Neuron (in vitro differentiated cells): ENCODE data around the gene LGALS7.
"Not testable (repeated sequence)": the region's sequence is repeated elsewhere in the genome, so short reads cannot be mapped to it uniquely, and the experiment has no call there.

ENCODE experiments used
- H2AFZ ChIP-seq: one replicate; pipeline ENCODE4 v1.6.1; 2013; ENCODE audit warnings: low read depth, mild to moderate bottlenecking, inconsistent platforms, low read length, moderate library complexity
- H3K27me3 ChIP-seq: one replicate; pipeline ENCODE4 v1.6.1; 2013; ENCODE audit warnings: low read length; ENCODE audit not compliant: insufficient read depth
- H3K36me3 ChIP-seq: one replicate; pipeline ENCODE4 v1.6.1; 2013; ENCODE audit warnings: low read length; ENCODE audit not compliant: insufficient read depth
- H3K4me1 ChIP-seq: one replicate; pipeline ENCODE4 v1.6.1; 2013; ENCODE audit warnings: low read length; ENCODE audit not compliant: insufficient read depth
- H3K4me3 ChIP-seq: 2 replicates; pipeline ENCODE4 v1.5.1; 2013; ENCODE audit warnings: mild to moderate bottlenecking, low read length, moderate library complexity
- H3K9me3 ChIP-seq: one replicate; pipeline ENCODE4 v1.6.1; 2013; ENCODE audit warnings: low read length

Gene LGALS7

DNA sequence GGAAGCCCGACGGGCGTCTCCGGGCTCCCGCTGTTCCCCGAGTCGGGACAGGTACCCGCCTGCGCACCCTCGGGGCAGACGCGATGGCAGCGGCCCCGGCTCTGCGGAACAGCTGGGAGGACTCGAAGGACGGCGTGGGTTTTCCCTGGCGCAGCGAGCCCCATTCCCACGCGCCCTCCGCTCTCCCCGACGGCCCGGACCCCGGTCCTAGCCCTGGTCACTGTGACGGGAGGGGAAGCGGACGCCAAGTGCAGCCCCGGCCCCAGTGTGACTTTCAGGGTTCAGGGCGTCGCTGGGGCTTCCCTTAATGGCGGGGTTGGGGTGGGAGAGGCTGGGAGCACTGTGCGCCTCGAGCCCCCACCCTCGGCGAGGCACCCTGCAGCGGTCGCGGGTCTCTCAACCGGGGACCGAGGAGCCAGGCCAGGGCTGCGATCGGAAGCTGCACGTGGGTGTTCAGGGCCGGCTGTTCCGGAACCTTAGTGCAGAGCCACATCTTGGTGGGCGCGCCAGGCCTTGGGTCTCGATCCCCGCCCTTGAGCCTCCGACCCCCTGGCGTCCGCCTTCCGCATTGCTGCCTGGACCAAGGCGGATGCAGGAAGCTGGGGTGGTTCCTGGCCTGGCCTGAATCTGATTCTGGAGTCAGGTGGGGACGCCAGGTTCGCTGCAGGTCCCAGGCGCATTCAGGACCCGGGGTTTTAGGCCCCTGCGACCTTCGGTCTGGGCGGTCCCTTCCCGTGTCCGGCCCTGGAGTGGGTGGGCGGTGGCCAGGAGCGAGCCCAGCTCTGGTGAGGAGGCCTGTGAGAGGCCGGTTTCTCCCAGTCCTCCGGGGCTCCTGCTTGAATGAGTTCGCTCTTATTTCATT, 19.2 kb upstream of the LGALS7 start:
- Histone ChIP-seq H3K36me3 (no peaks in the 10 kb centered on the region), H3K9me3 (peaks cover 1% of the 10 kb centered on the region), H3K4me3 (no peak overlapping the region), H3K27me3 (peaks cover 2% of the 10 kb centered on the region), H3K4me1 (no peaks in the 10 kb centered on the region), H2AFZ (no peak overlapping the region)

GRCh38 chr19:38791451-38792064, 18.2 kb upstream of the LGALS7 start:
- H3K36me3 ChIP-seq, H3K27me3 ChIP-seq, H3K4me1 ChIP-seq, H3K4me3 ChIP-seq, H3K9me3 ChIP-seq, H2AFZ ChIP-seq: not testable (repeated sequence)

- not testable (repeated sequence) for H3K27me3 ChIP-seq, H3K9me3 ChIP-seq, H3K36me3 ChIP-seq, H3K4me1 ChIP-seq, H2AFZ ChIP-seq, H3K4me3 ChIP-seq
Observed at GRCh38 chr19:38790507-38791403, 17.4 kb upstream of the LGALS7 start.

DNA sequence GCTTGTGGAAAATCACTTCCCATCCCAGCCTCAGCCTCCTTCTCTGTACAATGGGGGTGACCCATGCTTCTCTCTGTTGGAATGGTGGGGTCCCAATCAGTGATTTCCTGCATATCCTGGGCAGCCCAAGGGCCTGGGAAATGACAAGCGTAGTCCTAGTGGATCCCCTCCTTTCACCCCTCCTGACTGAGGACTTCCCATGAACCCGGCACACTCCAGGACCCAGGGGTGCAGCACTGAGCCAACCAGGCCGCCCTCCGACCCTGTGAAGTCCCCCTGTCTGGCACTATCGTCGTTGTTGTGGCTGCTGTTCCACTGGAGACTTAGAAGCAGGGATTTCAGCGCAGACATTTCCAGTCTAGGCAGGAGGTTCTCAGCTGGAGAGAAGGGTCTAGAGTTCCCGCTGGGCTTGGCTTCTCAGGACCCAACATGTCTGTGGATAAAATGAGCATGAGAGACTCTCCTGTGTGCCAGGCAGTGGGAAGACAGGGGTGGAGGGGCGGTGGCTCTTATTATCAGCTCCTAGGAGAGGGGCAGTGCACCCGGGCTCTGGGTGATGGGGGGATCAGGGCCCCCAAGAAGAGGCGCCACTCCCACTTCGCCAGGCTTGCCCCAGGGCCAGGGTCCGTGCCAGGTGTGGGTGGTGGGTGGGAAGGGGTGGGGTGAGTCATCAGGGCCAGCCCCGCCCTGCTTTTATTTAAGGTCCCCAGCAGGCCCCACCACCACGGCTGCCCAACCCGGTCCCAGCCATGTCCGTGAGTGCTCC, 15.3 kb upstream of the LGALS7 start, which contains the start of gene LGALS7B:
Gene LGALS7B (plus strand): TSS at position 723 of the 766 bp plus-strand sequence. CDS start 27 bp downstream, at position 750.
- Histone ChIP-seq H3K36me3 (no peaks in the 10 kb centered on the region), H3K27me3 (peaks cover 2% of the 10 kb centered on the region), H3K4me1 (no peaks in the 10 kb centered on the region), H3K4me3 (no peak within 1 kb of the TSS), H2AFZ (no peak within 1 kb of the TSS), H3K9me3 (peaks cover 1% of the 10 kb centered on the region)

GRCh38 chr19:38786572-38787265, 13.4 kb upstream of the LGALS7 start:
- no peaks in the 10 kb centered on the region for H3K4me1 ChIP-seq
- no peak overlapping the region for H3K4me3 ChIP-seq
- H3K9me3 ChIP-seq, result no peaks in the 10 kb centered on the region
- no peaks in the 10 kb centered on the region for H3K36me3 ChIP-seq
- H2AFZ ChIP-seq, result no peak overlapping the region
- peaks cover under 1% of the 10 kb centered on the region for H3K27me3 ChIP-seq

DNA sequence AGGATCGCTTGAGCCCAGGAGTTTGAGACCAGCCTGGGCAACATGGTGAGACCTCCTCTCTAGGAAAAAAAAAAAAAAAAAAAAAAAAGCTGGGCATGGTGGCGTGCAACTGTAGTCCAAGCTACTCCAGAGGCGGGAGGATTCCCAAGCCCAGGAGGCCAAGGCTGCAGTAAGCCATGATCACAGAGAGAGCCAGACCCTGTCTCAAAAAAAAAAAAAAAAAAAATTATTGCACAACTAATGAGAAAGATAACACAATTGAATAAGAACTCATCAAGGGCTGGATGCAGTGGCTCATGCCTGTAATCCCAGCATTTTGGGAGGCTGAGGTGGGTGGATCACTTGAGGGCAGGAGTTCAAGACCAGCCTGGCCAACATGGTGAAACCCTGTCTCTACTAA, 12.7 kb upstream of the LGALS7 start:
- not testable (repeated sequence) for H3K4me1 ChIP-seq, H3K36me3 ChIP-seq, H3K9me3 ChIP-seq, H3K27me3 ChIP-seq, H2AFZ ChIP-seq, H3K4me3 ChIP-seq

- H3K36me3 ChIP-seq, result no peaks in the 10 kb centered on the region
- H2AFZ ChIP-seq, result no peak overlapping the region
- peaks cover 2% of the 10 kb centered on the region for H3K27me3 ChIP-seq
- no peaks in the 10 kb centered on the region for H3K9me3 ChIP-seq
- no peak overlapping the region for H3K4me3 ChIP-seq
- no peaks in the 10 kb centered on the region for H3K4me1 ChIP-seq
Observed at GRCh38 chr19:38785187-38785699, 11.9 kb upstream of the LGALS7 start.

DNA sequence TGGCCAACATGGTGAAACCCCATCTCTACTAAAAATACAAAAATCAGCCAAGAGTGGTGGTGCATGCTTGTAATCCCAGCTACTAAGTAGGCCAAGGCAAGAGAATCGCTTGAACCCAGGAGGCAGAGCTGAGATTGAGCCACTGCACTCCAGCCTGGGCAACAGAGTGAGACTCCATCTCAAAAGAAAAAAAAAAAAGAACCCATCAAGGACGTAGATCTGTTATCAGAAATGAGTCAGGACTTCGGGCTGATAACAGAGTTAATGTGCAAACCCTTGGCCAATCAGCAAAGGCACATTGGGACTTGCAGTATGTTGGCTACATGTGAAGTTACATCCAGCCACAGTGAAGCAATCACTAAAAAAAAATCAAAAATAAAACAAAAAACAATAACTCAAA, 10.9 kb upstream of the LGALS7 start:
- Histone ChIP-seq H3K36me3 (no peaks in the 10 kb centered on the region), H3K9me3 (no peaks in the 10 kb centered on the region), H2AFZ (no peak overlapping the region), H3K4me1 (no peaks in the 10 kb centered on the region), H3K27me3 (peaks cover 2% of the 10 kb centered on the region), H3K4me3 (no peak overlapping the region)

GRCh38 chr19:38782212-38782611, 8.9 kb upstream of the LGALS7 start:
- not testable (repeated sequence) for H2AFZ ChIP-seq, H3K9me3 ChIP-seq, H3K4me3 ChIP-seq, H3K27me3 ChIP-seq, H3K4me1 ChIP-seq, H3K36me3 ChIP-seq

GRCh38 chr19:38781058-38781457, 7.7 kb upstream of the LGALS7 start:
- no peak overlapping the region for H3K4me3 ChIP-seq
- H3K27me3 ChIP-seq, result peaks cover 2% of the 10 kb centered on the region
- H3K9me3 ChIP-seq, result no peaks in the 10 kb centered on the region
- H3K4me1 ChIP-seq, result no peaks in the 10 kb centered on the region
- H2AFZ ChIP-seq, result no peak overlapping the region
- no peaks in the 10 kb centered on the region for H3K36me3 ChIP-seq

- H3K36me3 ChIP-seq, result no peaks in the 10 kb centered on the region
- no peak overlapping the region for H2AFZ ChIP-seq
- H3K9me3 ChIP-seq, result no peaks in the 10 kb centered on the region
- peaks cover 2% of the 10 kb centered on the region for H3K27me3 ChIP-seq
- H3K4me3 ChIP-seq, result no peak overlapping the region
- no peaks in the 10 kb centered on the region for H3K4me1 ChIP-seq
Observed at GRCh38 chr19:38780443-38780842, 7.1 kb upstream of the LGALS7 start.

DNA sequence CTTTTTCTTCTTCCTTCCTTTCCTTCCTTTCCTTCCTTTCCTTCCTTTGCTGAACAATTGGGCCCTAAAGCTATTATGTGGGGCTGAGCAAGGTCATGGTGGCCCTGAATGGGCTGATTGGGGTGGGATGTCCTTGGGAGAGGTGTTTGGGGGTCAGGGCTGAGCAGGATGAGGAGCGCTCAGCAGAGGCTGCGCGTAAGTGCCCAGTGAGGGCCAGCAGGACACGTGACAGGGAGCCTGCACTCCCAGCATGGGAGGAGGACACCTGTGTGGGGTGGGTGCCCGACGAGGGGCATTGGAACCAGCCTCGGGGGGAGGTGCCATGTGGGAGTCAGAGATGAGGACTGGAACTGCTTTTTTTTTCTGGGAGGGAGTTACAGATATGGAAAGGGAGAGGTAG, 5.4 kb upstream of the LGALS7 start:
- Histone ChIP-seq H3K27me3 (peaks cover 2% of the 10 kb centered on the region), H2AFZ (no peak overlapping the region), H3K9me3 (no peaks in the 10 kb centered on the region), H3K36me3 (no peaks in the 10 kb centered on the region), H3K4me3 (no peak overlapping the region), H3K4me1 (no peaks in the 10 kb centered on the region)
